Measurements from ENCODE around the gene INF2. TPM values are rescaled to one million over a fixed set of nuclear protein-coding genes. Genes with fewer than 3 reads are reported as not detected.

The INF2 gene
- polyA plus RNA-seq, 1 donor (not counting 4 experiments of a cell fraction or from before 2014, with no cell fraction given) = 22.6 TPM

DNA sequence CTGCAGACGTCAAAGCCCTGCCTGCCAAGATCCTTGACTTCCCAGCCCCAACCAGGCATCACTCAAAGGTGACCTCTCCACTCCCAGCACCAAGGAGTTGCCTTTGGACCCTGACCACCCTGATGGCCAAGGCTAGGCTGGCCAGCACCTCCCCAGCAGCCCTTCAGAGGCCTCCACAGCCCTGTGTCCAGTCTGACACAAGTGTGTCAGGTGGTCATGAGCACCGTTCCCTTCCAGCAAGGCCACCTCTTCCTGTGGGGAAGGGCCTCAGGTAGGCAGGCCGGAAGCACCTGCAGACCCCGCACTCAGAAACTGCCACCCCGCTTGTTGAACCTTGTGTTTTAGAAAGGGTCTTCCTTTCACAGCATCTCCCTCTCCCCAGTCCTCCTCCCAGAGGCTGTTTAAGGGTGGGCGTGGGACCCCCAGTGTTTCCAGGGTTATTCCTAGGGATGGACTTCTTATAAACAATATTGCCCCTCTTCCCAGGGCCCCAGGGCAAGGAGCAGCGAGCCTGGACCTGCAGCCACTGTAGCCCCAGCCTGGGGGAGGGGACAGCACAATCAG, 13.2 kb upstream of the INF2 start:
- H3K36me3 ChIP-seq (ENCODE audit: control insufficient read depth in 2 of 2, extremely low read depth in 1 of 2, insufficient read depth in 2 of 2, low read length in 2 of 2) = no peaks in the 10 kb centered on the region
- no peak overlapping the region for H3K27ac ChIP-seq (ENCODE audit: control insufficient read depth, insufficient read depth, low read length)
- no peak overlapping the region for H2AFZ ChIP-seq (ENCODE audit: control insufficient read depth, low read length)
- FAIRE-seq (no peak), DNase-seq (ENCODE audit: low read depth, low spot score) (no peak)
- no peaks in the 10 kb centered on the region for H3K79me2 ChIP-seq (ENCODE audit: control insufficient read depth, insufficient read depth, low read length)
- H3K9me1 ChIP-seq (ENCODE audit: control insufficient read depth, extremely low read depth, insufficient read depth, low read length) = no peaks in the 10 kb centered on the region
- no peak overlapping the region for H3K4me3 ChIP-seq (ENCODE audit: control insufficient read depth in 2 of 3, extremely low read depth in 1 of 3, insufficient read depth in 2 of 3, low read depth in 1 of 3, low read length in 3 of 3)
- no peaks in the 10 kb centered on the region for H3K9me3 ChIP-seq (ENCODE audit: control insufficient read depth, low read depth, low read length)
- H3K9ac ChIP-seq (ENCODE audit: control insufficient read depth, extremely low read depth, insufficient read depth, low read length) = no peak overlapping the region
- no peaks in the 10 kb centered on the region for H4K20me1 ChIP-seq (ENCODE audit: control insufficient read depth, extremely low read depth, insufficient read depth, low read length)
- no peak overlapping the region for H3K4me2 ChIP-seq (ENCODE audit: control insufficient read depth, extremely low read depth, insufficient read depth, low read depth, low read length)
- no peak for TF ChIP-seq CTCF (optimal IDR thresholded peaks at IDR 0.05 in 1 of 3, IDR thresholded peaks at IDR 0.05 in 1 of 3, conservative IDR thresholded peaks at IDR 0.05 in 1 of 3; ENCODE audit: extremely low read depth in 1 of 3, insufficient read depth in 2 of 3, low read length in 3 of 3)
- TF ChIP-seq EZH2 (IDR thresholded peaks at IDR 0.05; ENCODE audit: low read length) = no peak
- H3K4me1 ChIP-seq (ENCODE audit: control insufficient read depth, extremely low read depth, insufficient read depth, low read length) = peaks cover 30% of the 10 kb centered on the region
- dilution Hi-C loops (cut with MboI; ENCODE audit: extremely low pct_ligation_motif_present, low sequenced_read_pairs) = no loop called here
- H3K27me3 ChIP-seq (ENCODE audit: control insufficient read depth, extremely low read depth, insufficient read depth, low read length) = no peaks in the 10 kb centered on the region

- peak overlapping the region; percentile 77 for H3K4me2 ChIP-seq (ENCODE audit: control insufficient read depth, extremely low read depth, insufficient read depth, low read depth, low read length)
- H3K4me3 ChIP-seq (ENCODE audit: control insufficient read depth in 2 of 3, extremely low read depth in 1 of 3, insufficient read depth in 2 of 3, low read depth in 1 of 3, low read length in 3 of 3) = no peak overlapping the region
- no peaks in the 10 kb centered on the region for H3K9me3 ChIP-seq (ENCODE audit: control insufficient read depth, low read depth, low read length)
- peak overlapping the region; percentile 87 for H2AFZ ChIP-seq (ENCODE audit: control insufficient read depth, low read length)
- no peaks in the 10 kb centered on the region for H4K20me1 ChIP-seq (ENCODE audit: control insufficient read depth, extremely low read depth, insufficient read depth, low read length)
- peaks cover 37% of the 10 kb centered on the region for H3K4me1 ChIP-seq (ENCODE audit: control insufficient read depth, extremely low read depth, insufficient read depth, low read length)
- dilution Hi-C loops (cut with MboI; ENCODE audit: extremely low pct_ligation_motif_present, low sequenced_read_pairs) = no loop called here
- H3K27ac ChIP-seq (ENCODE audit: control insufficient read depth, insufficient read depth, low read length) = peak overlapping the region; percentile 27
- DNase-seq (ENCODE audit: low read depth, low spot score) = no peak
- H3K36me3 ChIP-seq (ENCODE audit: control insufficient read depth in 2 of 2, extremely low read depth in 1 of 2, insufficient read depth in 2 of 2, low read length in 2 of 2) = no peaks in the 10 kb centered on the region
- no peaks in the 10 kb centered on the region for H3K79me2 ChIP-seq (ENCODE audit: control insufficient read depth, insufficient read depth, low read length)
- peak overlapping the region; percentile 54 for H3K9ac ChIP-seq (ENCODE audit: control insufficient read depth, extremely low read depth, insufficient read depth, low read length)
- no peak for TF ChIP-seq CTCF (optimal IDR thresholded peaks at IDR 0.05 in 1 of 3, IDR thresholded peaks at IDR 0.05 in 1 of 3, conservative IDR thresholded peaks at IDR 0.05 in 1 of 3; ENCODE audit: extremely low read depth in 1 of 3, insufficient read depth in 2 of 3, low read length in 3 of 3)
- TF ChIP-seq EZH2 (IDR thresholded peaks at IDR 0.05; ENCODE audit: low read length) = no peak
- H3K9me1 ChIP-seq (ENCODE audit: control insufficient read depth, extremely low read depth, insufficient read depth, low read length) = no peaks in the 10 kb centered on the region
- FAIRE-seq = no peak
- no peaks in the 10 kb centered on the region for H3K27me3 ChIP-seq (ENCODE audit: control insufficient read depth, extremely low read depth, insufficient read depth, low read length)
Observed at GRCh38 chr14:104676694-104677511, 12.5 kb upstream of the INF2 start.

Measured in keratinocyte (primary cell).